Endothelial cell of umbilical vein (primary cell): ENCODE data around the gene APBA2.

Source experiments
- EZH2 ChIP-seq: IDR thresholded peaks from 2 replicates; pipeline ENCODE4 v1.6.1; 2012; ENCODE audit warnings: borderline replicate concordance, low read depth, mild to moderate bottlenecking, moderate library complexity, low read length, inconsistent platforms; ENCODE audit not compliant: severe bottlenecking
- GATA2 ChIP-seq: IDR thresholded peaks from 2 replicates; pipeline ENCODE4 v1.7.0; 2011; ENCODE audit warnings: low read depth, mild to moderate bottlenecking, moderate library complexity, mixed read lengths, low read length; ENCODE audit not compliant: insufficient read length, insufficient read depth
- POLR2A ChIP-seq: IDR thresholded peaks from 2 replicates; pipeline ENCODE4 v1.6.1; 2012; ENCODE audit warnings: low read depth, mild to moderate bottlenecking, control low read depth, low read length
- POLR2AphosphoS5 ChIP-seq: IDR thresholded peaks from 2 replicates; pipeline ENCODE4 v1.6.1; 2012; ENCODE audit warnings: low read depth, mild to moderate bottlenecking, control low read depth, low read length, moderate library complexity; ENCODE audit not compliant: insufficient read depth
- TF ChIP-seq, protein P1 (sequence below), 2 donors: IDR thresholded peaks; 1 replicate in 1 of 2; 2 replicates in 1 of 2; pipeline ENCODE4 v1.5.1; 2011; ENCODE audit warnings: low read length in 2 of 2, mild to moderate bottlenecking in 2 of 2, moderate library complexity in 2 of 2, control low read depth in 1 of 2, inconsistent platforms in 1 of 2, low read depth in 1 of 2; ENCODE audit not compliant: insufficient read depth in 1 of 2; ENCODE audit errors: extremely low read depth in 1 of 2

DNA sequence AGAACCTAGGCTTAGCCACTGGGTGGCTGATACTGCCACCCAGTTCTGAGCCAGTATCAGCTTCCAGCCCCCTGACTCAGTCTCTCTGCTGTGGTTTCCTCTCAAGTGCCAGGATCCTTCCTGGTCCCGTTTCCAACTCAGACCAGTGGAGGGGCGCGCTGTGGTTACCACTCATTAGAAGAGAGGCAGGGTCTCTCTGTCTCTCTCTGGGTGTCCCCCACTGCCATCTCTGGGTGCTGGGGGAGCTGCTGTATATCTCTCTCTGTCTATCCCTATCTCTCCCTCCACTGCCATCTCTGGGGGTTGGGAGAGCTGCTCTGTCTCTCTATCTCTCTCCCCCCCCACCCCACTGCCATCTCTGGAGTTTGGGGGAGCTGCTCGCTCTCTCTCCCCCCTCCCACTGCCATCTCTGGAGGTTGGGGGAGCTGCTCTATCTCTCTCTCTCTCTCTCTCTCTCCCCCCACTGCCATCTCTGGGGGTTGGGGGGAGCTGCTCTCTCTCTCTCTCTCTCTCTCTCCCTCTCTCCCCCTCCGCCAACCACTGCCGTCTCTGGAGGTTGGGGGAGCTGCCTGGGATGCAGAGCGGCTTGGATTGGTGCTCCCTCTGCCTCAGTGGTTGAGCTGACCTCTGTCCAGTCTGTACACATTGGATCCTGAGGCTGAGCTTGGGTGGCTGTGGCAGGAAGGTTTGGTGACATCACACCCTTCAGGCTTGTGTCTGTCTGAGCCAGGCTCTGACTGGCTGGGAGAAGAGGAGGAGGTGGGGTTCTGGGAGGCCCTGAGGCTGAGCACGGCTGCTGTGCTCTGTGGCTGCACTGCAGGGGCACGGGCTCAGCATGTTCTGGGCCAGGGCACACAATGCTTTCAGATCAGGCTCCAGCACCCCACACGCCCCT is 98.9 kb downstream of the APBA2 start:
- TF ChIP-seq, protein P1, sequence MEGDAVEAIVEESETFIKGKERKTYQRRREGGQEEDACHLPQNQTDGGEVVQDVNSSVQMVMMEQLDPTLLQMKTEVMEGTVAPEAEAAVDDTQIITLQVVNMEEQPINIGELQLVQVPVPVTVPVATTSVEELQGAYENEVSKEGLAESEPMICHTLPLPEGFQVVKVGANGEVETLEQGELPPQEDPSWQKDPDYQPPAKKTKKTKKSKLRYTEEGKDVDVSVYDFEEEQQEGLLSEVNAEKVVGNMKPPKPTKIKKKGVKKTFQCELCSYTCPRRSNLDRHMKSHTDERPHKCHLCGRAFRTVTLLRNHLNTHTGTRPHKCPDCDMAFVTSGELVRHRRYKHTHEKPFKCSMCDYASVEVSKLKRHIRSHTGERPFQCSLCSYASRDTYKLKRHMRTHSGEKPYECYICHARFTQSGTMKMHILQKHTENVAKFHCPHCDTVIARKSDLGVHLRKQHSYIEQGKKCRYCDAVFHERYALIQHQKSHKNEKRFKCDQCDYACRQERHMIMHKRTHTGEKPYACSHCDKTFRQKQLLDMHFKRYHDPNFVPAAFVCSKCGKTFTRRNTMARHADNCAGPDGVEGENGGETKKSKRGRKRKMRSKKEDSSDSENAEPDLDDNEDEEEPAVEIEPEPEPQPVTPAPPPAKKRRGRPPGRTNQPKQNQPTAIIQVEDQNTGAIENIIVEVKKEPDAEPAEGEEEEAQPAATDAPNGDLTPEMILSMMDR (IDR thresholded peaks at IDR 0.05; ENCODE audit: extremely low read depth in 1 of 2, insufficient read depth in 1 of 2, low read depth in 1 of 2, low read length in 2 of 2) = no peak
- TF ChIP-seq POLR2A (no peak), GATA2 (no peak), EZH2 (no peak), POLR2AphosphoS5 (no peak)
